DOHH2 (cell line): ENCODE measurements around the gene ZNF76.

ENCODE experiments used
- EZH2phosphoT487 ChIP-seq: fragments of 200-600 bp; sonication (generic); IDR thresholded peaks from 2 replicates; pipeline ENCODE4 v1.6.1; 2017; ENCODE audit warnings: borderline replicate concordance, mild to moderate bottlenecking, antibody characterized with exemption, low read length, moderate library complexity, mixed read lengths
- TF ChIP-seq, protein P1 (sequence below): fragments of 200-600 bp; sonication (generic); IDR thresholded peaks from one replicate; pipeline ENCODE4 v1.5.1; 2014; ENCODE audit warnings: antibody characterized with exemption, mild to moderate bottlenecking, low read depth, low read length; ENCODE audit not compliant: poor library complexity, severe bottlenecking

DNA sequence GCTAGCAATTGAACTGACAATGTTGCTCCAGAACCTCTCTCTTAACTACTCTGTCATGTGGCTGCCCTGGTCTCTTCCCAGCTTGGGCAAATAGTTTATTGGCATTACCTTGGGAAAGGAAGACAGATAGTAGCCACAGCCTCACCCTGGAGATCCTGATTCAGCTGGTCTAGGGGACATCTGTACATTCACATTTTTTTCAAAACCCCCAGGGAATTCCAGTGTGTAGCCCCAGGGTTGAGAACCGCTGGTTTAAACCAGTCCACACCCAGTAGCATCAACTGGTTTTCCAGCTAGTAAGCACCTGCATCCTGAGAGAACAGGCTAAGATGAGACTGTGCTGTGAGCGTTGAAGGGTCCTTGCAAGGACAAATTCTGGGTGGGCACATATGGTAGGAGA is 36.1 kb upstream of the ZNF76 start:
- TF ChIP-seq, protein P1, sequence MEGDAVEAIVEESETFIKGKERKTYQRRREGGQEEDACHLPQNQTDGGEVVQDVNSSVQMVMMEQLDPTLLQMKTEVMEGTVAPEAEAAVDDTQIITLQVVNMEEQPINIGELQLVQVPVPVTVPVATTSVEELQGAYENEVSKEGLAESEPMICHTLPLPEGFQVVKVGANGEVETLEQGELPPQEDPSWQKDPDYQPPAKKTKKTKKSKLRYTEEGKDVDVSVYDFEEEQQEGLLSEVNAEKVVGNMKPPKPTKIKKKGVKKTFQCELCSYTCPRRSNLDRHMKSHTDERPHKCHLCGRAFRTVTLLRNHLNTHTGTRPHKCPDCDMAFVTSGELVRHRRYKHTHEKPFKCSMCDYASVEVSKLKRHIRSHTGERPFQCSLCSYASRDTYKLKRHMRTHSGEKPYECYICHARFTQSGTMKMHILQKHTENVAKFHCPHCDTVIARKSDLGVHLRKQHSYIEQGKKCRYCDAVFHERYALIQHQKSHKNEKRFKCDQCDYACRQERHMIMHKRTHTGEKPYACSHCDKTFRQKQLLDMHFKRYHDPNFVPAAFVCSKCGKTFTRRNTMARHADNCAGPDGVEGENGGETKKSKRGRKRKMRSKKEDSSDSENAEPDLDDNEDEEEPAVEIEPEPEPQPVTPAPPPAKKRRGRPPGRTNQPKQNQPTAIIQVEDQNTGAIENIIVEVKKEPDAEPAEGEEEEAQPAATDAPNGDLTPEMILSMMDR, result no peak
- no peak for TF ChIP-seq EZH2phosphoT487
